ENCODE results near the gene NOP56.

DNA sequence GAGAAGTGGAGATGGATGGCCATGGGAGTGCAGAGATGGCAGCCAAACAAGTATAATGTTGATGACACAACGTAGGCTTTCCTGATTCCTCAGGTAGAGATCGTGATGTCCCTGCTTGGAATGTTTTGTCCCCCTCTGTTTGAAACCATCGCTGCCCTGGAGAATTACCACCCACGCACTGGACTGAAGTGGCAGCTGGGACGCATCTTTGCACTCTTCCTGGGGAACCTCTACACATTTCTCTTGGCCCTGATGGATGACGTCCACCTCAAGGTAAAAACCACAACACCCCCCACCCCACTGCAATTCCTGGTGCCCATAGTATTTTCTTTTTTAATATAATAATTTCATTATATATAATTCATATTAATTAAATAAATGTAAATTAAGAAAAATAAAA lies 42.1 kb upstream of the NOP56 start:
- TF ChIP-seq POLR2A (IDR thresholded peaks at IDR 0.05): no peak
- TF ChIP-seq, protein P1, sequence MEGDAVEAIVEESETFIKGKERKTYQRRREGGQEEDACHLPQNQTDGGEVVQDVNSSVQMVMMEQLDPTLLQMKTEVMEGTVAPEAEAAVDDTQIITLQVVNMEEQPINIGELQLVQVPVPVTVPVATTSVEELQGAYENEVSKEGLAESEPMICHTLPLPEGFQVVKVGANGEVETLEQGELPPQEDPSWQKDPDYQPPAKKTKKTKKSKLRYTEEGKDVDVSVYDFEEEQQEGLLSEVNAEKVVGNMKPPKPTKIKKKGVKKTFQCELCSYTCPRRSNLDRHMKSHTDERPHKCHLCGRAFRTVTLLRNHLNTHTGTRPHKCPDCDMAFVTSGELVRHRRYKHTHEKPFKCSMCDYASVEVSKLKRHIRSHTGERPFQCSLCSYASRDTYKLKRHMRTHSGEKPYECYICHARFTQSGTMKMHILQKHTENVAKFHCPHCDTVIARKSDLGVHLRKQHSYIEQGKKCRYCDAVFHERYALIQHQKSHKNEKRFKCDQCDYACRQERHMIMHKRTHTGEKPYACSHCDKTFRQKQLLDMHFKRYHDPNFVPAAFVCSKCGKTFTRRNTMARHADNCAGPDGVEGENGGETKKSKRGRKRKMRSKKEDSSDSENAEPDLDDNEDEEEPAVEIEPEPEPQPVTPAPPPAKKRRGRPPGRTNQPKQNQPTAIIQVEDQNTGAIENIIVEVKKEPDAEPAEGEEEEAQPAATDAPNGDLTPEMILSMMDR (IDR thresholded peaks at IDR 0.05): no peak
- TF ChIP-seq EP300 (IDR thresholded peaks at IDR 0.05): no peak
